Measurements from ENCODE around the gene SYNE2.
A peak's percentile ranks its signal among the peaks of the same experiment; 100 is the strongest.

The SYNE2 gene

GRCh38 chr14:63848890-63849289, 3.9 kb upstream of the SYNE2 start:
- DNase-seq (ENCODE audit: low read depth), result no peak
- TF ChIP-seq, protein P1, sequence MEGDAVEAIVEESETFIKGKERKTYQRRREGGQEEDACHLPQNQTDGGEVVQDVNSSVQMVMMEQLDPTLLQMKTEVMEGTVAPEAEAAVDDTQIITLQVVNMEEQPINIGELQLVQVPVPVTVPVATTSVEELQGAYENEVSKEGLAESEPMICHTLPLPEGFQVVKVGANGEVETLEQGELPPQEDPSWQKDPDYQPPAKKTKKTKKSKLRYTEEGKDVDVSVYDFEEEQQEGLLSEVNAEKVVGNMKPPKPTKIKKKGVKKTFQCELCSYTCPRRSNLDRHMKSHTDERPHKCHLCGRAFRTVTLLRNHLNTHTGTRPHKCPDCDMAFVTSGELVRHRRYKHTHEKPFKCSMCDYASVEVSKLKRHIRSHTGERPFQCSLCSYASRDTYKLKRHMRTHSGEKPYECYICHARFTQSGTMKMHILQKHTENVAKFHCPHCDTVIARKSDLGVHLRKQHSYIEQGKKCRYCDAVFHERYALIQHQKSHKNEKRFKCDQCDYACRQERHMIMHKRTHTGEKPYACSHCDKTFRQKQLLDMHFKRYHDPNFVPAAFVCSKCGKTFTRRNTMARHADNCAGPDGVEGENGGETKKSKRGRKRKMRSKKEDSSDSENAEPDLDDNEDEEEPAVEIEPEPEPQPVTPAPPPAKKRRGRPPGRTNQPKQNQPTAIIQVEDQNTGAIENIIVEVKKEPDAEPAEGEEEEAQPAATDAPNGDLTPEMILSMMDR (IDR thresholded peaks at IDR 0.05; ENCODE audit: low read depth, low read length, missing control alignments), result no peak
- no peak overlapping the region for H3K4me3 ChIP-seq (ENCODE audit: low read depth, low read length)

- DNase-seq (ENCODE audit: low read depth), result no peak
- H3K4me3 ChIP-seq (ENCODE audit: low read depth, low read length), result peak overlapping the region; percentile 80
These were observed 460 bp upstream of the SYNE2 start for GRCh38 chr14:63852271-63852816.

DNA sequence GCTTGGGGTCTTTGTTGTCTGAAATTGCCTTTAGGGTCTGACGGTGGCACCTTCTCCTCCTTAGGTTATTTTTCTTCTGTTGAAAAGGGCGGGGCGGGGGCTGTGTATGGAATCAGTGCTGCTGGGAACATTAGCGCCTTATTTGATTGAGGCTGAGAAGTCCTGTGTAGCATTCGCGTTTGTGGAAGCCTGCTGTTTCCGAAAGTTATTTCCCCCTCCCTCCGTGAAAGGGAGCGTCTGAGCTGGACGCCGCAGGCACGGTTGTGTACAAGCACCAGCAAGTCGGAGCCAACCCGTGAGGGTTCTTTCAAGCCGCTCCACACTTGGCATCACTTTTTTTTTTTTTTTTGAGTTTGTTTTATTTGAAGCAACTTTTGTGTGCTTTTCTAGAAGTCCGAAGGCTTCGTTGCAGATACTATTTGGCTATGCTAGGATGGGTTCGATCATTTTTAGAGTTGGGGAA, 1.1 kb downstream of the SYNE2 start:
- no peak for DNase-seq (ENCODE audit: low read depth)
- peak overlapping the region; percentile 80 for H3K4me3 ChIP-seq (ENCODE audit: low read depth, low read length)
- TF ChIP-seq, protein P1 (IDR thresholded peaks at IDR 0.05; ENCODE audit: low read depth, low read length, missing control alignments), result no peak

More at GRCh38 chr14:63852271-63852816, 460 bp upstream of the SYNE2 start:
- TF ChIP-seq, protein P1 (IDR thresholded peaks at IDR 0.05; ENCODE audit: low read depth, low read length, missing control alignments), result no peak

- no peak for DNase-seq (ENCODE audit: low read depth)
- peak overlapping the region; percentile 80 for H3K4me3 ChIP-seq (ENCODE audit: low read depth, low read length)
- TF ChIP-seq, protein P1 (IDR thresholded peaks at IDR 0.05; ENCODE audit: low read depth, low read length, missing control alignments), result no peak
These were observed 1.5 kb downstream of the SYNE2 start for GRCh38 chr14:63854330-63854729.

DNA sequence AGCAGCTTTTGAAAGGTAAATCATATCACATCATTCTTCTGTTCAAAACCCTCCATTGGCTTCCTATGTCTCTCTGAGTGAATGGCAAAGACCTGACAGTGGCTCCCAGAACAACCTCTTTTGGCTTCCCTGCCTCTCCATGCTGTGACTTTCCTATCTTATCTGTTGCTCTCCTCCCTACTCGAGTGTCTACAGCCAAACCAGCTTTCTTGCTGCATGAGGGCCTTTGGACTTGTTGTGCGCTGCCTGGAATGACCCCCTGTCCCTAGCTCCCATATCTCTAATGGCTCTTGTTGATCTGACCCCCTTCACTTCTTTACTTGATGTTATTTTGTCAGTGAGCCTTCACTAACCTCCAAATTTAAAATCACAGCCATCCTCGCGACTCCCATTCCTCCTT, 2.5 kb downstream of the SYNE2 start:
- DNase-seq (ENCODE audit: low read depth), result no peak
- no peak overlapping the region for H3K4me3 ChIP-seq (ENCODE audit: low read depth, low read length)
- TF ChIP-seq, protein P1 (IDR thresholded peaks at IDR 0.05; ENCODE audit: low read depth, low read length, missing control alignments), result no peak

- no peak overlapping the region for H3K4me3 ChIP-seq (ENCODE audit: low read depth, low read length)
- TF ChIP-seq, protein P1 (IDR thresholded peaks at IDR 0.05; ENCODE audit: low read depth, low read length, missing control alignments), result no peak
- no peak for DNase-seq (ENCODE audit: low read depth)
These were observed 4.7 kb downstream of the SYNE2 start for GRCh38 chr14:63857466-63858030.

- no peak overlapping the region for H3K4me3 ChIP-seq (ENCODE audit: low read depth, low read length)
- no peak for DNase-seq (ENCODE audit: low read depth)
- TF ChIP-seq, protein P1 (IDR thresholded peaks at IDR 0.05; ENCODE audit: low read depth, low read length, missing control alignments), result no peak
These were observed 7.3 kb downstream of the SYNE2 start for GRCh38 chr14:63860146-63860545.
